ENCODE data around the gene PRR20E.
"Not testable (repeated sequence)": the region's sequence is repeated elsewhere in the genome, so short reads cannot be mapped to it uniquely, and the experiment has no call there.

The PRR20E gene

DNA sequence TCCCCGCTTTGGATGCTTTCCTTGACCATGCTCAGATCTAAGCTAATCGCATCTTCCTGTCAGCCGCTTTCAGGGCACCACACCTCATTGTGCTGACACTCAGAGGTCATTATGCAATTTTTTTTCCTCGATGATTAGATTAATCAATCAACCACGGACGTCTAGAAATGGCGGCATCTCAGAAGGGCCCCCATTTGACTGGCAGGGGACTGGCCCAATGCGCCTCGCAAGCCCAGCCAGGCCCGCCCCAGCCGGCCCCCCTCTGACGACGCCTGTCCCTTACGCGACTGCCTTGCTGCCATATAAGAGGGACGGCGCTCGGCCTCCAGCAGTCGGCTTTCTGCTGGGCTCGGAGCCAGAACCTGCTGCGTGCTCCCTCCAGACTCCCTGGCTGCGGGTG is 6.7 kb upstream of the PRR20E start, which contains the start of gene PRR20D:
Gene PRR20D, plus strand, starts transcription at position 301 of the 400 bp plus-strand sequence. CDS start 387 bp downstream, outside the sequence.
- not testable (repeated sequence) for H3K27ac ChIP-seq (ENCODE audit: low read depth, low read length, severe bottlenecking); H3K36me3 ChIP-seq (ENCODE audit: control insufficient read depth, insufficient read depth, low read length); H3K4me3 ChIP-seq (ENCODE audit: extremely low read depth, insufficient read depth, low read length, poor library complexity, severe bottlenecking); H3K4me1 ChIP-seq (ENCODE audit: control insufficient read depth, insufficient read depth, low read length, poor library complexity, severe bottlenecking); H3K9me3 ChIP-seq (ENCODE audit: control insufficient read depth, low read length)
- WGBS, 2 experiments (ENCODE audit: insufficient coverage in 2 of 2), result no CpG with 5 or more reads among the region's 22 CpGs

DNA sequence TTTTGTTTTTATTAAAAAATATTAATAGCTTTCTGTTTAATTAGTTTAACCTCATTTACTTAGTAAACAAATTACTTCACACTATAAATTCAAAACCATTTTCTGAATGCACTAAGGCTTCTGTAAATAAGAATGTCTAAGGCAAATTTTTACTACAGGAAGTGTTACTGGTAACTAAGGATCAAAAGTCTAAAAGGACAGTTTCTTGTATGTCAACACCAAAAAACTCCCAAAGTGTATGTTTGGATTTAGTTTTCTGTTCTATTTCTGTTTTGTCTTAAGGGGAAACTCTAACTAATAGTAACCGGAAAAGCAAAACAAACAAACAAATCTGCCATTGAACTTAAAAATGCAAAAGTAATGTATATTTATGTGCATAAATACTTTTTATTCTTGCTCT is 24.7 kb downstream of the PRR20E start:
- H3K4me3 ChIP-seq (ENCODE audit: extremely low read depth, insufficient read depth, low read length, poor library complexity, severe bottlenecking), result no peak overlapping the region
- no peaks in the 10 kb centered on the region for H3K9me3 ChIP-seq (ENCODE audit: control insufficient read depth, low read length)
- no peaks in the 10 kb centered on the region for H3K36me3 ChIP-seq (ENCODE audit: control insufficient read depth, insufficient read depth, low read length)
- H3K27ac ChIP-seq (ENCODE audit: low read depth, low read length, severe bottlenecking), result no peak overlapping the region
- WGBS, 2 experiments (ENCODE audit: insufficient coverage in 2 of 2), result no CpG with 5 or more reads among the region's 1 CpG
- H3K4me1 ChIP-seq (ENCODE audit: control insufficient read depth, insufficient read depth, low read length, poor library complexity, severe bottlenecking), result no peaks in the 10 kb centered on the region

DNA sequence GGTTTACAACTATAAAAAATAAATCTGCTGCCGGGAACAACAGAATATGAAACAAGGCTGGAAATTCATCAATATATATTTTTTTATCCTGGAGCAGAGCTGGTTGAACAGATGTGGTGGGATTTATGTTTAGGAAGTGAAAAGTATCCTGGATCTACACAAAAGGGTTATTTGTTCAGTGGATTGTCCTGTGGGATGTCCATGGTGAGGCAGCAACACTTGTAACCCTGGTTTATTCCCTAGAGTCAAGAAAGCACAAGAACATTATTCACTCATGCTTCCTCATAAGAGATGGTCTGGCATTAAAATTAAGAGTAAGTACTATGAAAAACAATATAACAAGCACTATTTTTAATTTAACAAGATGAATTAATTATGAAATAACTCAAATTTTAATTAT is 46.0 kb downstream of the PRR20E start:
- H3K4me1 ChIP-seq (ENCODE audit: control insufficient read depth, insufficient read depth, low read length, poor library complexity, severe bottlenecking), result no peaks in the 10 kb centered on the region
- no peaks in the 10 kb centered on the region for H3K36me3 ChIP-seq (ENCODE audit: control insufficient read depth, insufficient read depth, low read length)
- no CpG with 5 or more reads among the region's 1 CpG for WGBS, 2 experiments (ENCODE audit: insufficient coverage in 2 of 2)
- H3K9me3 ChIP-seq (ENCODE audit: control insufficient read depth, low read length), result no peaks in the 10 kb centered on the region
- no peak overlapping the region for H3K27ac ChIP-seq (ENCODE audit: low read depth, low read length, severe bottlenecking)
- H3K4me3 ChIP-seq (ENCODE audit: extremely low read depth, insufficient read depth, low read length, poor library complexity, severe bottlenecking), result no peak overlapping the region
